Activated T-cell treated with anti-CD3 and anti-CD28 coated beads, Interleukin-2, amount 50 U/mL, for 24 hours (primary cell): ENCODE measurements around the gene ATG2B.
A peak's percentile ranks its signal among the peaks of the same experiment; 100 is the strongest.

Experiments used
- DNase-seq: peaks from one replicate; pipeline ENCODE4 v3.0.0-alpha.2; 2020
- H3K27ac Mint-ChIP-seq: 2 replicates; pipeline ENCODE4 v1.8.0; 2020; ENCODE audit warnings: mild to moderate bottlenecking, mixed read lengths
- H3K27me3 Mint-ChIP-seq: 2 replicates; pipeline ENCODE4 v1.8.0; 2020; ENCODE audit warnings: mixed read lengths
- H3K36me3 Mint-ChIP-seq: 2 replicates; pipeline ENCODE4 v1.8.0; 2020; ENCODE audit warnings: low read depth, mixed read lengths
- H3K4me1 Mint-ChIP-seq: 2 replicates; pipeline ENCODE4 v1.8.0; 2020; ENCODE audit warnings: low read depth, mixed read lengths
- H3K4me3 Mint-ChIP-seq: 2 replicates; pipeline ENCODE4 v1.8.0; 2020; ENCODE audit warnings: mild to moderate bottlenecking, moderate library complexity, mixed read lengths
- H3K9me3 Mint-ChIP-seq: 2 replicates; pipeline ENCODE4 v1.8.0; 2020; ENCODE audit warnings: mixed read lengths

ATG2B gene

GRCh38 chr14:96362965-96363750, at the start of gene ATG2B, which contains the start of gene GSKIP:
Gene ATG2B (minus strand): TSS chr14:96363341. CDS start chr14:96362976, 365 bp downstream.
Gene GSKIP (plus strand): TSS chr14:96363526. CDS start chr14:96382248, 18,722 bp downstream.
- H3K27me3 Mint-ChIP-seq = no peaks in the 10 kb centered on the region
- H3K36me3 Mint-ChIP-seq = peaks cover 25% of the 10 kb centered on the region
- peak within 1 kb of the TSS; percentile 91 for H3K27ac Mint-ChIP-seq
- H3K4me1 Mint-ChIP-seq = peaks cover 57% of the 10 kb centered on the region
- peak within 1 kb of the TSS; percentile 92 for H3K4me3 Mint-ChIP-seq
- H3K9me3 Mint-ChIP-seq = no peaks in the 10 kb centered on the region
- DNase-seq = peak; percentile 99

DNA sequence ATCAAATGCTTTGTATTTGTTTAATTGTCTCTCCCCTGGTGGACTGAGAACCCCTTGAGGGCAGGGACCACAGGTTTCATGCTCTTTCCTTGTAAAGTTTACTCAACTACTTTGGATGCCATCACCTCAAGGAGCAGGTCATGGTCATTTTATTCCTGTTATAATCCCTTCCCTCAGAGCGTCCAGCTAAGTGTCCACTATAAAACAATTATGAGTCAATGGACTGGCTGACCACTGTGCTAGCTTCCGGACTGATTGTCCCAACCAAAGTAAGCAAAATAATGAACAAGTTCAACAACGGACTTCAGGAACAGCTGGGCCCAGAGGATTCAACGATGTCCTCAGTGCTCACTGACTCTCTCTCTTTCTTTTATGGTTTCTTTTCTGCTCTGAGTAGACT, 47.0 kb upstream of the ATG2B start:
- Mint-ChIP-seq H3K4me1 (no peaks in the 10 kb centered on the region), H3K36me3 (no peaks in the 10 kb centered on the region)

DNA sequence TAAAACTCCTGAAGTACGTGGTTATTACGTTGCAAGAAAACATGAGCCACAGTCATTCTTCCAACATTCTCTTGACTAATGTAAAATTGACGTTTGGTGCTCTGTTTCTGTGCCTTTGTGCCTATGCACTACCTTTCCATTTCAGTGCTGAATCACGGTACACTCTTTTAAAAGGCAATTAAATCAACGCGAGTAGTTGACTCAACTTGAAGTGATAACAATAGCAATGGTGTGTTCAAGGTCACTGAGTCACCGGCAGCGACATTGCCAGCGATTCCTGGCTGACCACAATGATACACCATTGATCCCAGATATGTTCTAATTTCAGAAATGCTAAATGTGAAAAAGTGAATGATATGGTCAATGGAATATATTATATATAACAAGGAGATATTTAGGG, 46.6 kb upstream of the ATG2B start:
- H3K27me3 Mint-ChIP-seq = no peaks in the 10 kb centered on the region
- H3K9me3 Mint-ChIP-seq = no peaks in the 10 kb centered on the region
- no peak overlapping the region for H3K4me3 Mint-ChIP-seq
- H3K36me3 Mint-ChIP-seq = no peaks in the 10 kb centered on the region
- no peak overlapping the region for H3K27ac Mint-ChIP-seq
- no peaks in the 10 kb centered on the region for H3K4me1 Mint-ChIP-seq
- no peak for DNase-seq

More for the DNA sequence above, 47.0 kb upstream of the ATG2B start:
- no peaks in the 10 kb centered on the region for H3K27me3 Mint-ChIP-seq
- DNase-seq = no peak
- H3K9me3 Mint-ChIP-seq = no peaks in the 10 kb centered on the region
- H3K4me3 Mint-ChIP-seq = no peak overlapping the region
- H3K27ac Mint-ChIP-seq = no peak overlapping the region

DNA sequence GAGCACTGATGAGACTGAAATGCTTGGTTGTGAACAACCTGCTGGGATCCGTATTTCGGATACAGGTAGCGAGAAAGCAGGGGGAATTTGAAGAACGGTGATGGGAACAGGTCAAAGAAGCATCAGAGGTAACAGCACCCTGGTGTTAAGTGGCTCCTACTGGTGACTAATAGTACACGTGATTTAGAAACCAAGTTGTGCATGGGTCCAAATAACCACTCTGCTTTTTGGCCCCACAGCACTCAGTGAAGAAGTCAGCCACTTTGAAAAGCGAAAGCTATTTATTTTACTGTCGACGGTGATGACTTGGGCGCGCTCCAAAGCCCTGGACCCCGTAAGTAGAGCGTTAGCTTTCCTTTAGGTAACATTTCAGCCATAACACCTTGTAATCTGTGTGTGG, 45.5 kb upstream of the ATG2B start:
- no peaks in the 10 kb centered on the region for H3K4me1 Mint-ChIP-seq
- no peaks in the 10 kb centered on the region for H3K9me3 Mint-ChIP-seq
- H3K36me3 Mint-ChIP-seq = no peaks in the 10 kb centered on the region
- DNase-seq = no peak
- H3K27ac Mint-ChIP-seq = no peak overlapping the region
- no peak overlapping the region for H3K4me3 Mint-ChIP-seq
- no peaks in the 10 kb centered on the region for H3K27me3 Mint-ChIP-seq

GRCh38 chr14:96407935-96408570, 44.9 kb upstream of the ATG2B start:
- H3K9me3 Mint-ChIP-seq = no peaks in the 10 kb centered on the region
- no peaks in the 10 kb centered on the region for H3K27me3 Mint-ChIP-seq
- H3K4me1 Mint-ChIP-seq = no peaks in the 10 kb centered on the region
- no peak for DNase-seq
- no peaks in the 10 kb centered on the region for H3K36me3 Mint-ChIP-seq
- H3K4me3 Mint-ChIP-seq = no peak overlapping the region
- no peak overlapping the region for H3K27ac Mint-ChIP-seq

- H3K4me3 Mint-ChIP-seq = no peak overlapping the region
- DNase-seq = no peak
- H3K9me3 Mint-ChIP-seq = no peaks in the 10 kb centered on the region
- peaks cover 8% of the 10 kb centered on the region for H3K27me3 Mint-ChIP-seq
- no peaks in the 10 kb centered on the region for H3K4me1 Mint-ChIP-seq
- no peaks in the 10 kb centered on the region for H3K36me3 Mint-ChIP-seq
- H3K27ac Mint-ChIP-seq = no peak overlapping the region
Measured at GRCh38 chr14:96405677-96406076, 42.5 kb upstream of the ATG2B start.

GRCh38 chr14:96403409-96403808, 40.3 kb upstream of the ATG2B start:
- H3K9me3 Mint-ChIP-seq = no peaks in the 10 kb centered on the region
- peaks cover 8% of the 10 kb centered on the region for H3K27me3 Mint-ChIP-seq
- no peaks in the 10 kb centered on the region for H3K4me1 Mint-ChIP-seq
- no peaks in the 10 kb centered on the region for H3K36me3 Mint-ChIP-seq
- no peak for DNase-seq
- no peak overlapping the region for H3K27ac Mint-ChIP-seq
- H3K4me3 Mint-ChIP-seq = no peak overlapping the region

DNA sequence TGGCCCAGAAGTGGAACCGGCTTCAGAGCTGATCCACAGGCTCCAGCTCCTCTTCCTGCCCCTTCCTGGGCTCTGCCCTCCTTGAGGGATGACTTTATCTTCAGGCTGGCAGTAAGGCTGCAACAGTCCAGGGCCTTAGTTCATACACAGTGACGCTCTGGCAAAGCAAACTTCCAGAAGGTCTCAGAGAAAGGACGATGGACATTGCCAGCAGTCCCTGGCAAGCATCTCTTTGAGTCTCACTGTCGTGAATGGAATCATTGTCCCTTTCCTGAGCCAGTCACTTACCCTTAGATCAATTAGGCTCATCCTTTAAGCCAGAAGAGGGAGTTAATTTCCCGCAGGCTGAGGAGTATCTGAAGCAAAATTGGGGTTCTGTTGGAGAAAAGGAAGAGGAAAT, 37.4 kb upstream of the ATG2B start:
- Mint-ChIP-seq H3K27me3 (peaks cover 12% of the 10 kb centered on the region), H3K4me3 (no peak overlapping the region), H3K9me3 (no peaks in the 10 kb centered on the region), H3K36me3 (no peaks in the 10 kb centered on the region), H3K27ac (no peak overlapping the region), H3K4me1 (no peaks in the 10 kb centered on the region)
- no peak for DNase-seq

- H3K9me3 Mint-ChIP-seq = no peaks in the 10 kb centered on the region
- no peaks in the 10 kb centered on the region for H3K36me3 Mint-ChIP-seq
- no peaks in the 10 kb centered on the region for H3K4me1 Mint-ChIP-seq
- H3K4me3 Mint-ChIP-seq = no peak overlapping the region
- H3K27me3 Mint-ChIP-seq = peaks cover 12% of the 10 kb centered on the region
- DNase-seq = no peak
- no peak overlapping the region for H3K27ac Mint-ChIP-seq
Measured at GRCh38 chr14:96399405-96399804, 36.3 kb upstream of the ATG2B start.

- Mint-ChIP-seq H3K27ac (no peak overlapping the region), H3K4me3 (no peak overlapping the region), H3K36me3 (no peaks in the 10 kb centered on the region), H3K4me1 (no peaks in the 10 kb centered on the region), H3K27me3 (peaks cover 12% of the 10 kb centered on the region), H3K9me3 (no peaks in the 10 kb centered on the region)
- no peak for DNase-seq
Measured at GRCh38 chr14:96398921-96399320, 35.8 kb upstream of the ATG2B start.

- Mint-ChIP-seq H3K36me3 (no peaks in the 10 kb centered on the region), H3K4me1 (no peaks in the 10 kb centered on the region), H3K4me3 (no peak overlapping the region), H3K27ac (no peak overlapping the region), H3K27me3 (peaks cover 12% of the 10 kb centered on the region), H3K9me3 (no peaks in the 10 kb centered on the region)
- no peak for DNase-seq
Measured at GRCh38 chr14:96398432-96398831, 35.3 kb upstream of the ATG2B start.

DNA sequence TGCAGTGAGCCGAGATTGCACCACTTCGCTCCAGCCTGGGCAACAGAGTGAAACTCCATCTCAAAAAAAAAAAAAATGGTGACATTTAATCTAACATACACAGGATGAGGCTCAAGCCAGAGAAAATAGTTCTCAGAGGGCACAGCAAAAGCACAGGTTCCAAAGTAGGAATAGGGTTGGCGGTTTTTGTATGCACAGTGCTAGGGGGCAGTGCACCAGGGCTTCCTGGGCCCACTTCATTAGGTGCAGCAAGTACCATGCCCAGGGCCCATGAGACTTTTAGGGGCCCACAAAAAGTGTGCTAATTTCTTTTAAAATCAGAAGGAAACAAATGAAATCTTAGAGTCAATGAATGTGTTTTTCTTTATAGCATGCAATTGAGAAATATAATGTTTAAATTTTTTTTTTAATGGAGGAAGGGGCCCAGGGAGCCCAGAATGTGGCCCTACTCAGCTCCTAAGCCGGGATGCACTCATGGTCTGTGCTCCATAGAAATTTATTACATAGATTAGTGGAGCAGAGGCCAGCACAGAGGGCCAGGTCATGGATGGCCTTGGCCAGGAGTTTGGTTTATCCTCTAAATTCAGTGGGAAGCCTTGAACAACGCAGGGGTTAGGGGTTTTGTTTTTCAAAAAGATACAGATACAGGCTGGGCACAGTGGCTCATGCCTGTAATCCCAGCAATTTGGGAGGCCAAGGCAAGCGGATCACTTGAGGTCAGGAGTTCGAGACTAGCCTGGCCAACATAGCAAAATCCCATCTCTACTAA, 31.1 kb upstream of the ATG2B start:
- no peaks in the 10 kb centered on the region for H3K36me3 Mint-ChIP-seq
- no peak for DNase-seq
- H3K27me3 Mint-ChIP-seq = peaks cover 8% of the 10 kb centered on the region
- H3K9me3 Mint-ChIP-seq = no peaks in the 10 kb centered on the region
- H3K4me1 Mint-ChIP-seq = peaks cover 15% of the 10 kb centered on the region
- no peak overlapping the region for H3K4me3 Mint-ChIP-seq
- no peak overlapping the region for H3K27ac Mint-ChIP-seq

DNA sequence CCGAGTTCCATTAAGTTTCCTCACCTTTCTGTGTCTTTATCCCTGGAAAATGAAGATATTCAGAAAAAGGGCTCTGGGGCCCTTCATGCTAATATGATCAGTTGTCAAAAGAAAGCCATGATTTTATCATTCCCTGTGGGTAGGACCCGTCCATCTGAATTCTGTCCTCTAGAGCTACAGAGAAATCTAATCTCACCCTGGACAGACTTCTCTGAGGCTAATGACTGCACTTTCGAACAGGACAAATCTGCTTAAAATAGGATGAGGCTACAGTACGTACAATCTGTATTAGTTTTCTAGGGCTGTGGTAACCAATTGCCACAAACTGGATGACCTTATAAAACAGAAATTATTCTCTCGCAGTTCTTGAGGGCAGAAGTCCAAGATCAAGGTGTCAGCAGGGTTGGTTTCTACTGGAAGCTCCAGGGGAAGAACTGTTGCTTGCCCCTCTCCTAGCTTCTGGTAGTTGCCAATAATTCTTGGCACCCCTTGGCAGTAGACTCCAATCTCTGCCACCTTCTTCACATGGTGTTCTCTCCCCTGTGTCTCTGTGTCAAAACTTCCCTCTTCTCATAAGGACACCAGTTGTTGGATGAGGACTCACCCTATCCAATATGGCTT, 30.0 kb upstream of the ATG2B start:
- H3K9me3 Mint-ChIP-seq = no peaks in the 10 kb centered on the region
- no peaks in the 10 kb centered on the region for H3K36me3 Mint-ChIP-seq
- peak overlapping the region; percentile 77 for H3K4me3 Mint-ChIP-seq
- H3K27ac Mint-ChIP-seq = no peak overlapping the region
- peaks cover 8% of the 10 kb centered on the region for H3K27me3 Mint-ChIP-seq
- DNase-seq = no peak
- H3K4me1 Mint-ChIP-seq = peaks cover 15% of the 10 kb centered on the region

DNA sequence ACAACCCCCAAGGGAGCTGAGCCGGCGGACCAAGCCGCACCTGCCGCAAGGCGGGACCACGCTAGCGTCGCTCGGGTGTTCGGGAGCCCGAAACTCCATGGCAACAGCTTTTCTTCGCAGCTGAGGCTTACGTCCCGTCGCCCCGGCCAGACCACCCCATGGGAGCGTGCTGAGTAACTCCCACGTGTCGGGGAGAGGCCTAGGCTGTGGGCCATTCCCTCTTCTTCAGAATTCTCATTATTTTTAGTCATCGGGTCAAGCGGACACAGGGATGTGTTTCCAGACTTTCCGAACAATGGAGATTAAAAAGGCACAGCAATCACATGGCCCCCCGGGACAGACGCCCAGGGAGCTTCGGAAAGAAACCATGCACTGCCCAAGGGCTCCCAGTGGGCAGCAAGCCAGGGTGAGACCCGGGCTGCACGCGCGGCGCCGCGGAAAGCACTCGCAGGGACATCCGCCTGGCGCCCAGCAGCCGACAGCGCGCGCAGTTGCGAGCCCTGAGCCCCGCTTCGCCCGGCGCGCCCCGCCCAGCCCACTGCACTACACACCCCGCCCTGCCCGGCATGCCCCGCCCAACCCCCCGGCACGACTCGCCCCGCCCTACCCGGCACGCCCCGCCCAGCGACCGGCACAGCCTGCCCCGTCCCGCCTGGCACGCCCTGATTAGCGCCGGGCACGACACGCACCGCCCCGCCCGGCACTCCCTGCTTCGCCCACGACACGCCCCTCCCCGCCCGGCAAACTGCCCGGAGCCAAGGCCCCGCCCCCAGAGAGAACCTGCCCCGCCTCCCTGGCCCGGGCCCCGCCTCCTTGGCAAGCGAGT, 28.4 kb upstream of the ATG2B start:
- peaks cover 4% of the 10 kb centered on the region for H3K27me3 Mint-ChIP-seq
- H3K27ac Mint-ChIP-seq = peak overlapping the region; percentile 89
- H3K9me3 Mint-ChIP-seq = no peaks in the 10 kb centered on the region
- peak; percentile 100 for DNase-seq
- H3K4me3 Mint-ChIP-seq = peak overlapping the region; percentile 86
- H3K36me3 Mint-ChIP-seq = peaks cover 4% of the 10 kb centered on the region
- H3K4me1 Mint-ChIP-seq = peaks cover 15% of the 10 kb centered on the region
